ENCODE data around the gene KDM8. TPM values are rescaled to one million over a fixed set of nuclear protein-coding genes. Genes with fewer than 3 reads are reported as not detected.

KDM8 gene
- total RNA-seq, 4 donors from 2014 or later = 2.5 to 7.1 (median 3.7) TPM

DNA sequence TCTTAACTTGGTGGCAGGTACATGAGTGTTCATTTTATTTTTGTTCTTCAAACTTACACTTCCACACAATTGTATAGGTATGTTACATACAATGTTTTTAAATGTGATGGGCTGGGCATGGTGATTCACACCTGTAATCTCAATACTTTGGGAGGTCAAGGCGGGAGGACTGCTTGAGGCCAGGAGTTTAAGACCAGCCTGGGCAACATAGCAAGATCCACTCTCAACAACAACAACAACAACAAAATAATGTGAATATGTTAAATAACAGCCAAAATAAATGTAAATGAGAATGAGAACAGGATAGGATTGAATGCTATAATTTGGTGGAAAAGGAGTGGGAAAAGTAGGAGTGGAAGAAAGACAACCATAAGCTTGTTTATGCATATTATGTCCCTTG is 62.7 kb downstream of the KDM8 start:
- Histone ChIP-seq H3K9me3 (no peaks in the 10 kb centered on the region), H3K27me3 (no peaks in the 10 kb centered on the region), H3K27ac (replicated peaks in 1 of 4) (no peak overlapping the region), H3K4me3 (no peak overlapping the region), H3K4me1 (peaks cover 9 to 47% (median 40%) of the 10 kb centered on the region in 4 donors), H3K36me3 (no peaks in the 10 kb centered on the region)
- 95% methylated on average over 1 of the region's 1 CpG for whole genome bisulfite sequencing
- TF ChIP-seq POLR2AphosphoS5 (IDR thresholded peaks at IDR 0.05) (no peak), EP300 (IDR thresholded peaks at IDR 0.05) (no peak)
- DNase-seq (ENCODE audit: extremely low spot score) = peak; percentile 37
- intact Hi-C loops (cut with DNase I) = loop anchor here (5.0 kb wide), 1 partner anchor 46 kb away; the partner anchor contains the start of gene IL4R

DNA sequence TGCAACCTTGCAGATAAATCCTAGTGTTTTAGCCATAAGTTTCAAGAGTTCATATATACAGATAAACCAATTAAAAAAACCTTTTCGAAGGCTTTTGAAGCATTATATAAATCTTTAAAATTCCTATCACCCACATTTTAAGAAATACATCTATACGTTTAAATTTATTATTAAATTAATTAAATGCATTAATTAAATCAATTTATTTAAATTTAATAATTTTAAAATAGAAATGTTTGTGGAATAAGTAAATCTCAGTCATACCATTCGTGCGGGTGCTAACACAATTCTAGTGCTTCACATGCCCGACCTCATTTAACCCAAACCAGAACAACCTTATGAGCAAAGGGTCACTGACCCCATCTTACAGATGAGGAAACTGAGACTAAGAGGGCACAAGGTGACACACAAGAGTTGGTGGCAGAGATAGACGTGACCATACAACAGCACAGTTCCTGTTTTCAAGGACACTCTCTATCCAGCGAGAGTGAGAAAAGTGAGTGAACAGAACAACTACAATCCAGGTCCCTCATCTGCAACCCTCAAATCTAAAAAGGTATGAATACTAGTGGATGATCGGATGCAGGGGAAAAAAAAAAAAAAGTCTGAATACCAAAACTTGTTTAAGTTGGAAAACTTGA is 63.8 kb downstream of the KDM8 start:
- Histone ChIP-seq H3K27me3 (no peaks in the 10 kb centered on the region), H3K4me1 (peaks cover 9 to 36% (median 33%) of the 10 kb centered on the region in 4 donors), H3K27ac (replicated peaks in 1 of 4) (no peak overlapping the region), H3K9me3 (no peaks in the 10 kb centered on the region), H3K36me3 (no peaks in the 10 kb centered on the region), H3K4me3 (no peak overlapping the region)
- 81% methylated on average over 8 of the region's 8 CpGs for WGBS
- TF ChIP-seq, protein P1, sequence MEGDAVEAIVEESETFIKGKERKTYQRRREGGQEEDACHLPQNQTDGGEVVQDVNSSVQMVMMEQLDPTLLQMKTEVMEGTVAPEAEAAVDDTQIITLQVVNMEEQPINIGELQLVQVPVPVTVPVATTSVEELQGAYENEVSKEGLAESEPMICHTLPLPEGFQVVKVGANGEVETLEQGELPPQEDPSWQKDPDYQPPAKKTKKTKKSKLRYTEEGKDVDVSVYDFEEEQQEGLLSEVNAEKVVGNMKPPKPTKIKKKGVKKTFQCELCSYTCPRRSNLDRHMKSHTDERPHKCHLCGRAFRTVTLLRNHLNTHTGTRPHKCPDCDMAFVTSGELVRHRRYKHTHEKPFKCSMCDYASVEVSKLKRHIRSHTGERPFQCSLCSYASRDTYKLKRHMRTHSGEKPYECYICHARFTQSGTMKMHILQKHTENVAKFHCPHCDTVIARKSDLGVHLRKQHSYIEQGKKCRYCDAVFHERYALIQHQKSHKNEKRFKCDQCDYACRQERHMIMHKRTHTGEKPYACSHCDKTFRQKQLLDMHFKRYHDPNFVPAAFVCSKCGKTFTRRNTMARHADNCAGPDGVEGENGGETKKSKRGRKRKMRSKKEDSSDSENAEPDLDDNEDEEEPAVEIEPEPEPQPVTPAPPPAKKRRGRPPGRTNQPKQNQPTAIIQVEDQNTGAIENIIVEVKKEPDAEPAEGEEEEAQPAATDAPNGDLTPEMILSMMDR (IDR thresholded peaks at IDR 0.05) = no peak
- no peak for TF ChIP-seq POLR2AphosphoS5 (IDR thresholded peaks at IDR 0.05)
- TF ChIP-seq EP300 (IDR thresholded peaks at IDR 0.05) = no peak
- TF ChIP-seq POLR2A (IDR thresholded peaks at IDR 0.05; ENCODE audit: low read depth) = no peak
- intact Hi-C loops (cut with DNase I) = loop anchor here (5.0 kb wide), 1 partner anchor 45 kb away; the partner anchor contains the start of gene IL4R
- DNase-seq (ENCODE audit: extremely low spot score) = peak; percentile 79

- Histone ChIP-seq H3K9me3 (no peaks in the 10 kb centered on the region), H3K36me3 (no peaks in the 10 kb centered on the region), H3K4me1 (peaks cover 9 to 33% (median 32%) of the 10 kb centered on the region in 4 donors), H3K27me3 (no peaks in the 10 kb centered on the region), H3K4me3 (peak within 1 kb of the TSS; percentile 69 to 93 (median 79)), H3K27ac (replicated peaks in 1 of 4) (peak within 1 kb of the TSS; percentile 84 to 92 (median 88))
- TF ChIP-seq, protein P1 (IDR thresholded peaks at IDR 0.05) = peak in 2 of 3 experiments; percentile 31 to 38
- TF ChIP-seq POLR2AphosphoS5 (IDR thresholded peaks at IDR 0.05) (peak; percentile 98), POLR2A (IDR thresholded peaks at IDR 0.05; ENCODE audit: low read depth) (peak; percentile 63), EP300 (IDR thresholded peaks at IDR 0.05) (peak; percentile 1)
- peak; percentile 99 for DNase-seq (ENCODE audit: extremely low spot score)
- 4% methylated on average over 19 of the region's 58 CpGs for WGBS
- intact Hi-C loops (cut with DNase I) = loop anchor here (5.0 kb wide), 1 partner anchor 44 kb away; the partner anchor contains the start of gene IL4R
These were observed 65.3 kb downstream of the KDM8 start, which contains the start of gene NSMCE1 for GRCh38 chr16:27268376-27269299. Gene NSMCE1, minus strand, starts transcription at chr16:27268772. Its CDS starts 11,202 bp downstream, at chr16:27257570.

DNA sequence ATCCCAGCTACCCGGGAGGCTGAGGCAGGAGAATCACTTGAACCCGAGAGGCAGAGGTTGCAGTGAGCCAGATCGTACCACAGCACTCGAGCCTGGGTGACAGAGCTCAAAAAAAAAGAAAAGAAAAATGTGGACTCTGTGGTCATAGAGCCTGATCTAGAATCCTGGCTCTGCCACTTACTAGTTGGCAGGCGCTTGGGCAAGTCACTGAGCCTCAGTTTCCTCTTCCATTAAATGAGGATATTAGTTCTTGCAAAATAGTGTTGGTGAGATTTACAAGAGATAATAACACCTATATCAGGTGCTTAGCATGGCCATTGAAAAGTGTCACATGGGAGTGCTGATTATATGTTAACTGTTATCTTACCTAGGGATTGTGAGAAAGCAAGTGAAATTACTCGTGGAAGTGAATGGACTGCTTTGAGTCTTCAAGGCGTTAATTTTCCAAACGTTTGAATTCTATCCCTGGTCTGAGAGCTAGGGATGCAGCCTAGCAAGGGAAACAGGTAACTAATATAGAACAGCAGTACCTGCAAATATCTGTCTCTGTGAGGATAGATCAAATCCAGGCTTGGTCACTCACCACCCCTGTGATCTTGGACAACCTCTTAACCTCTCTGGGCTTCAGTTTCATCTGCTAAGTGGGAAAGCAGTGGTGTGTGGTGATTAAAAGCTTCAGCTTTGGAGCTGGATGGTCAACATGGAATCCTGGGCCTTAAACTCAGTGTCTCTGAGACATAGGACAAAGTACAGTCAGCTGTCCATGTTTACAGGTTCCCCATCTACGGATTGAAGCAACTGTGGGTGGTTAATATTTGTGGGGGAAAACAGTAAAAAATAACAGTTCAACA is 66.2 kb downstream of the KDM8 start:
- intact Hi-C loops (cut with DNase I) = loop anchor here (5.0 kb wide), 1 partner anchor 43 kb away; the partner anchor contains the start of gene IL4R
- peaks cover 9 to 26% (median 24%) of the 10 kb centered on the region in 4 donors for H3K4me1 ChIP-seq

More for the DNA sequence above, 66.2 kb downstream of the KDM8 start:
- 88% methylated on average over 9 of the region's 9 CpGs for WGBS
- Histone ChIP-seq H3K27me3 (no peaks in the 10 kb centered on the region), H3K36me3 (no peaks in the 10 kb centered on the region), H3K9me3 (no peaks in the 10 kb centered on the region), H3K27ac (replicated peaks in 1 of 4) (peak overlapping the region in 3 of 4 donors; percentile 84 to 92 (median 87)), H3K4me3 (peak overlapping the region; percentile 69 to 93 (median 79))
- peak; percentile 37 for DNase-seq (ENCODE audit: extremely low spot score)
- TF ChIP-seq, protein P1 (IDR thresholded peaks at IDR 0.05) = no peak
- no peak for TF ChIP-seq POLR2A (IDR thresholded peaks at IDR 0.05; ENCODE audit: low read depth)
- no peak for TF ChIP-seq POLR2AphosphoS5 (IDR thresholded peaks at IDR 0.05)
- TF ChIP-seq EP300 (IDR thresholded peaks at IDR 0.05) = no peak
